ENCODE results near the gene SORCS2.

The SORCS2 gene

GRCh38 chr4:7419961-7420660, 227.8 kb downstream of the SORCS2 start:
- TF ChIP-seq EZH2phosphoT487 (IDR thresholded peaks at IDR 0.05; ENCODE audit: borderline replicate concordance, low read length) (no peak), CTCF (IDR thresholded peaks at IDR 0.05; ENCODE audit: low read depth, low read length, poor library complexity, severe bottlenecking) (no peak)
- no peaks in the 10 kb centered on the region for H3K36me3 ChIP-seq (ENCODE audit: control insufficient read depth, low read length)
- H3K9me2 ChIP-seq (replicated peaks; ENCODE audit: control insufficient read depth, low read length) = no peaks in the 10 kb centered on the region
- H3K4me3 ChIP-seq (ENCODE audit: low read length) = no peak overlapping the region
- no peaks in the 10 kb centered on the region for H4K20me1 ChIP-seq (ENCODE audit: control insufficient read depth, insufficient read depth, low read depth, low read length)
- no peaks in the 10 kb centered on the region for H3F3A ChIP-seq (ENCODE audit: control insufficient read depth, insufficient read depth)
- H3K4me1 ChIP-seq (ENCODE audit: control insufficient read depth, low read length) = no peaks in the 10 kb centered on the region
- H3K27ac ChIP-seq (ENCODE audit: low read depth, low read length) = no peak overlapping the region
- H3K9me3 ChIP-seq (ENCODE audit: control insufficient read depth, insufficient read depth, low read length) = no peaks in the 10 kb centered on the region
- no peaks in the 10 kb centered on the region for H3K27me3 ChIP-seq (ENCODE audit: control insufficient read depth, low read length)
- H3K79me2 ChIP-seq (ENCODE audit: control insufficient read depth, low read length) = no peaks in the 10 kb centered on the region
- no peak overlapping the region for H3K4me2 ChIP-seq (ENCODE audit: low read length)

- no peak overlapping the region for H3K4me2 ChIP-seq (ENCODE audit: low read length)
- H3K36me3 ChIP-seq (ENCODE audit: control insufficient read depth, low read length) = no peaks in the 10 kb centered on the region
- no peaks in the 10 kb centered on the region for H3K27me3 ChIP-seq (ENCODE audit: control insufficient read depth, low read length)
- no peaks in the 10 kb centered on the region for H3K9me3 ChIP-seq (ENCODE audit: control insufficient read depth, insufficient read depth, low read length)
- no peaks in the 10 kb centered on the region for H3F3A ChIP-seq (ENCODE audit: control insufficient read depth, insufficient read depth)
- H3K9me2 ChIP-seq (replicated peaks; ENCODE audit: control insufficient read depth, low read length) = no peaks in the 10 kb centered on the region
- H3K4me3 ChIP-seq (ENCODE audit: low read length) = no peak overlapping the region
- H3K4me1 ChIP-seq (ENCODE audit: control insufficient read depth, low read length) = no peaks in the 10 kb centered on the region
- no peak overlapping the region for H3K27ac ChIP-seq (ENCODE audit: low read depth, low read length)
- TF ChIP-seq CTCF (IDR thresholded peaks at IDR 0.05; ENCODE audit: low read depth, low read length, poor library complexity, severe bottlenecking) (no peak), EZH2phosphoT487 (IDR thresholded peaks at IDR 0.05; ENCODE audit: borderline replicate concordance, low read length) (no peak)
- H4K20me1 ChIP-seq (ENCODE audit: control insufficient read depth, insufficient read depth, low read depth, low read length) = no peaks in the 10 kb centered on the region
- H3K79me2 ChIP-seq (ENCODE audit: control insufficient read depth, low read length) = no peaks in the 10 kb centered on the region
These were observed 228.3 kb downstream of the SORCS2 start for GRCh38 chr4:7420661-7421040.

- no peak for TF ChIP-seq CTCF (IDR thresholded peaks at IDR 0.05; ENCODE audit: low read depth, low read length, poor library complexity, severe bottlenecking)
- TF ChIP-seq EZH2phosphoT487 (IDR thresholded peaks at IDR 0.05; ENCODE audit: borderline replicate concordance, low read length) = no peak
- no peak overlapping the region for H3K4me2 ChIP-seq (ENCODE audit: low read length)
- no peaks in the 10 kb centered on the region for H3K4me1 ChIP-seq (ENCODE audit: control insufficient read depth, low read length)
These were observed 229.2 kb downstream of the SORCS2 start for GRCh38 chr4:7421356-7422150.

More at GRCh38 chr4:7421356-7422150, 229.2 kb downstream of the SORCS2 start:
- Histone ChIP-seq H3K27me3 (ENCODE audit: control insufficient read depth, low read length) (no peaks in the 10 kb centered on the region), H3K36me3 (ENCODE audit: control insufficient read depth, low read length) (no peaks in the 10 kb centered on the region), H3K9me3 (ENCODE audit: control insufficient read depth, insufficient read depth, low read length) (no peaks in the 10 kb centered on the region), H3K4me3 (ENCODE audit: low read length) (no peak overlapping the region), H3K9me2 (replicated peaks; ENCODE audit: control insufficient read depth, low read length) (no peaks in the 10 kb centered on the region), H3K79me2 (ENCODE audit: control insufficient read depth, low read length) (no peaks in the 10 kb centered on the region), H4K20me1 (ENCODE audit: control insufficient read depth, insufficient read depth, low read depth, low read length) (no peaks in the 10 kb centered on the region), H3K27ac (ENCODE audit: low read depth, low read length) (no peak overlapping the region), H3F3A (ENCODE audit: control insufficient read depth, insufficient read depth) (no peaks in the 10 kb centered on the region)

All from DOHH2 (cell line).